HG02981 (cell line): ENCODE data around the gene MPP2.
"Not testable (repeated sequence)": the region's sequence is repeated elsewhere in the genome, so short reads cannot be mapped to it uniquely, and the experiment has no call there.

Experiments used
- ATAC-seq: cut with Tn5 transposase; IDR thresholded peaks from one replicate; pipeline ENCODE4 v1.9.1; 2021; ENCODE audit warnings: mild to moderate bottlenecking, moderate library complexity; ENCODE audit not compliant: unreplicated experiment

The MPP2 gene

GRCh38 chr17:43877451-43878155 lies 29.7 kb downstream of the MPP2 start:
- ATAC-seq, result no peak

GRCh38 chr17:43877031-43877430 lies 30.3 kb downstream of the MPP2 start:
- no peak for ATAC-seq

GRCh38 chr17:43875476-43876147 lies 31.7 kb downstream of the MPP2 start:
- ATAC-seq, result no peak

GRCh38 chr17:43874293-43874692 lies 33.0 kb downstream of the MPP2 start:
- no peak for ATAC-seq

- no peak for ATAC-seq
Measured at GRCh38 chr17:43873815-43874214, 33.5 kb downstream of the MPP2 start.

- ATAC-seq, result no peak
Measured at GRCh38 chr17:43873091-43873490, 34.2 kb downstream of the MPP2 start.

GRCh38 chr17:43871946-43872690 lies 35.2 kb downstream of the MPP2 start:
- ATAC-seq, result no peak

- ATAC-seq, result not testable (repeated sequence)
Measured at GRCh38 chr17:43869031-43869430, 38.3 kb downstream of the MPP2 start.

GRCh38 chr17:43868226-43868994 lies 38.9 kb downstream of the MPP2 start:
- no peak for ATAC-seq

GRCh38 chr17:43864161-43864984 lies 43.0 kb downstream of the MPP2 start:
- no peak for ATAC-seq

GRCh38 chr17:43861960-43862359 lies 45.4 kb downstream of the MPP2 start:
- no peak for ATAC-seq

- no peak for ATAC-seq
Measured at GRCh38 chr17:43860927-43861622, 46.3 kb downstream of the MPP2 start.

- ATAC-seq, result no peak
Measured at GRCh38 chr17:43860077-43860725, 47.1 kb downstream of the MPP2 start.

- ATAC-seq, result no peak
Measured at GRCh38 chr17:43857957-43858600, 49.3 kb downstream of the MPP2 start.

- no peak for ATAC-seq
Measured at GRCh38 chr17:43857141-43857540, 50.2 kb downstream of the MPP2 start.

- no peak for ATAC-seq
Measured at GRCh38 chr17:43856141-43856540, 51.2 kb downstream of the MPP2 start.

- ATAC-seq, result no peak
Measured at GRCh38 chr17:43855061-43855460, 52.3 kb downstream of the MPP2 start.

- no peak for ATAC-seq
Measured at GRCh38 chr17:43854498-43854897, 52.8 kb downstream of the MPP2 start.

GRCh38 chr17:43853546-43853945 lies 53.8 kb downstream of the MPP2 start:
- no peak for ATAC-seq
